ENCODE data around the gene MTERF4.

MTERF4 gene

GRCh38 chr2:241133436-241133820 lies 31.3 kb upstream of the MTERF4 start:
- DNase-seq, result no peak
- no peak for ATAC-seq

GRCh38 chr2:241132538-241133435 lies 30.7 kb upstream of the MTERF4 start:
- ATAC-seq, result no peak
- DNase-seq, result no peak

GRCh38 chr2:241131531-241131930 lies 29.4 kb upstream of the MTERF4 start:
- ATAC-seq, result no peak
- no peak for DNase-seq

GRCh38 chr2:241130316-241130715 lies 28.2 kb upstream of the MTERF4 start:
- ATAC-seq (no peak), DNase-seq (no peak)

- no peak for ATAC-seq
- DNase-seq, result no peak
Measured at GRCh38 chr2:241129086-241129871, 27.2 kb upstream of the MTERF4 start.

- ATAC-seq (no peak), DNase-seq (no peak)
Measured at GRCh38 chr2:241128266-241128665, 26.2 kb upstream of the MTERF4 start.

- no peak for ATAC-seq
- DNase-seq, result no peak
Measured at GRCh38 chr2:241126771-241127202, 24.7 kb upstream of the MTERF4 start.

- no peak for ATAC-seq
Measured at GRCh38 chr2:241126201-241126611, 24.1 kb upstream of the MTERF4 start.

GRCh38 chr2:241125626-241126025 lies 23.5 kb upstream of the MTERF4 start:
- ATAC-seq (no peak), DNase-seq (no peak)

More at GRCh38 chr2:241126201-241126611, 24.1 kb upstream of the MTERF4 start:
- no peak for DNase-seq

- ATAC-seq (no peak), DNase-seq (no peak)
Measured at GRCh38 chr2:241123816-241124536, 21.9 kb upstream of the MTERF4 start.

GRCh38 chr2:241122376-241123002 lies 20.4 kb upstream of the MTERF4 start:
- DNase-seq (no peak), ATAC-seq (no peak)

- ATAC-seq (no peak), DNase-seq (no peak)
Measured at GRCh38 chr2:241121008-241121407, 18.9 kb upstream of the MTERF4 start.

GRCh38 chr2:241120440-241120839 lies 18.4 kb upstream of the MTERF4 start:
- DNase-seq (no peak), ATAC-seq (peak; percentile 34)

- ATAC-seq, result no peak
Measured at GRCh38 chr2:241118737-241119505, 16.8 kb upstream of the MTERF4 start.

GRCh38 chr2:241116606-241117560 lies 14.8 kb upstream of the MTERF4 start:
- ATAC-seq, result no peak
- no peak for DNase-seq

More at GRCh38 chr2:241118737-241119505, 16.8 kb upstream of the MTERF4 start:
- no peak for DNase-seq

GRCh38 chr2:241115361-241115760 lies 13.3 kb upstream of the MTERF4 start:
- ATAC-seq, result no peak
- no peak for DNase-seq

- DNase-seq (no peak), ATAC-seq (no peak)
Measured at GRCh38 chr2:241114836-241115235, 12.7 kb upstream of the MTERF4 start.

GRCh38 chr2:241112592-241112991 lies 10.5 kb upstream of the MTERF4 start:
- DNase-seq, result peak; percentile 50
- peak; percentile 70 for ATAC-seq

- ATAC-seq (no peak), DNase-seq (no peak)
Measured at GRCh38 chr2:241112046-241112445, 10.0 kb upstream of the MTERF4 start.

- ATAC-seq, result peak; percentile 25
- no peak for DNase-seq
Measured at GRCh38 chr2:241111440-241111805, 9.3 kb upstream of the MTERF4 start.

Measured in stimulated activated naive CD8-positive, alpha-beta T cell treated with anti-CD3 and anti-CD28 coated beads, Interleukin-15, Interleukin-2, amounts not matched to agents 100 U/mL and 50 U/mL, for 24 hours (primary cell).